Sciatic nerve (tissue), 2 donors: Measurements from ENCODE around the gene TMF1. TPM values are rescaled to one million over a fixed set of nuclear protein-coding genes. Genes with fewer than 3 reads are reported as not detected.

Experiments used
- ATAC-seq: fragments of 200-7000 bp; cut with Tn5 transposase; one replicate; pipeline ENCODE4 v1.9.1; 2020; ENCODE audit warnings: mild to moderate bottlenecking, moderate library complexity
- DNase-seq: peaks from one replicate; pipeline ENCODE4 v3.0.0-alpha.2; 2020; ENCODE audit warnings: low spot score
- intact Hi-C: fragments of 100-400 bp; cut with DNase I; formaldehyde crosslinking; loops from one replicate; pipeline ENCODE4 v1.14.2; 2022
- total RNA-seq: library from RNA; stranded (reverse); fragmentation: NEBNext Ultra II Directional; extraction: Animal tissue kit (Norgen Biotek cat#: 25700); gene quantifications from one replicate; pipeline ENCODE4 v1.2.1, GENCODE V29; 2021
- donor health status: DM: no; HTN: no; CAD: no.
- donor health status: DM: no; HTN: no; CAD: no.

TMF1 gene
- total RNA-seq, result 43.3 TPM

- intact Hi-C loops, result no loop called here
- DNase-seq (peak; percentile 99), ATAC-seq (peak; percentile 99)
Measured at GRCh38 chr3:69051756-69052471, at the start of gene TMF1. TMF1 (minus strand) TSS chr3:69052333; CDS start chr3:69052086, 247 bp downstream.

- intact Hi-C loops, result no loop called here
- no peak for ATAC-seq
- DNase-seq, result no peak
Measured at GRCh38 chr3:69099576-69099975, 47.4 kb upstream of the TMF1 start.

GRCh38 chr3:69097407-69098086, 45.4 kb upstream of the TMF1 start:
- ATAC-seq, result no peak
- intact Hi-C loops, result no loop called here
- no peak for DNase-seq

- DNase-seq (no peak), ATAC-seq (no peak)
- intact Hi-C loops, result no loop called here
Measured at GRCh38 chr3:69096299-69096698, 44.2 kb upstream of the TMF1 start.

- ATAC-seq, result no peak
- intact Hi-C loops, result no loop called here
Measured at GRCh38 chr3:69095636-69096035, 43.5 kb upstream of the TMF1 start.

GRCh38 chr3:69094467-69095205, 42.5 kb upstream of the TMF1 start:
- DNase-seq, result no peak
- intact Hi-C loops, result no loop called here
- peak; percentile 66 for ATAC-seq

More at GRCh38 chr3:69095636-69096035, 43.5 kb upstream of the TMF1 start:
- no peak for DNase-seq

GRCh38 chr3:69092030-69092516, 39.9 kb upstream of the TMF1 start:
- DNase-seq (no peak), ATAC-seq (peak; percentile 59)
- intact Hi-C loops, result no loop called here

- no peak for ATAC-seq
- DNase-seq, result no peak
- intact Hi-C loops, result no loop called here
Measured at GRCh38 chr3:69091389-69092029, 39.4 kb upstream of the TMF1 start.

GRCh38 chr3:69090021-69090420, 37.9 kb upstream of the TMF1 start:
- intact Hi-C loops, result no loop called here
- DNase-seq (no peak), ATAC-seq (no peak)

- intact Hi-C loops, result no loop called here
- ATAC-seq (no peak), DNase-seq (no peak)
Measured at GRCh38 chr3:69088063-69088462, 35.9 kb upstream of the TMF1 start.

- intact Hi-C loops, result no loop called here
- no peak for ATAC-seq
- no peak for DNase-seq
Measured at GRCh38 chr3:69087030-69087791, 35.1 kb upstream of the TMF1 start.

- DNase-seq (peak; percentile 89), ATAC-seq (peak; percentile 75)
- intact Hi-C loops, result no loop called here
Measured at GRCh38 chr3:69085833-69086722, 33.9 kb upstream of the TMF1 start.

- peak; percentile 72 for DNase-seq
- intact Hi-C loops, result no loop called here
- ATAC-seq, result peak; percentile 59
Measured at GRCh38 chr3:69085168-69085832, 33.2 kb upstream of the TMF1 start.

GRCh38 chr3:69084326-69085167, 32.4 kb upstream of the TMF1 start, which contains the start of gene ARL6IP5:
ARL6IP5 (plus strand) TSS chr3:69084937; CDS start chr3:69085048, 111 bp downstream.
- DNase-seq (peak; percentile 96), ATAC-seq (peak; percentile 88)
- intact Hi-C loops, result no loop called here

- ATAC-seq, result no peak
- peak; percentile 72 for DNase-seq
- intact Hi-C loops, result no loop called here
Measured at GRCh38 chr3:69082805-69083204, 30.7 kb upstream of the TMF1 start.

- intact Hi-C loops, result no loop called here
Measured at GRCh38 chr3:69082361-69082760, 30.2 kb upstream of the TMF1 start.

More at GRCh38 chr3:69082361-69082760, 30.2 kb upstream of the TMF1 start:
- DNase-seq, result no peak
- no peak for ATAC-seq
